A549 (cell line): ENCODE data around the gene SLC10A7.

ENCODE experiments used
- POLR2A ChIP-seq: IDR thresholded peaks from 2 replicates; pipeline ENCODE4 v1.6.1; 2012; ENCODE audit warnings: mild to moderate bottlenecking, low read length
- SMC3 ChIP-seq: fragments of >200 bp; sonication (Bioruptor Twin); formaldehyde crosslinking; IDR thresholded peaks from 3 replicates; pipeline ENCODE4 v1.6.1; 2018; ENCODE audit warnings: inconsistent platforms
- SREBF2 ChIP-seq: fragments of 450-650 bp; IDR thresholded peaks from 2 replicates; pipeline ENCODE4 v1.6.1; 2014; ENCODE audit warnings: mild to moderate bottlenecking, moderate library complexity
- TF ChIP-seq, protein P1 (sequence below): fragments of >200 bp; sonication (Bioruptor Twin); formaldehyde crosslinking; IDR thresholded peaks from 3 replicates; pipeline ENCODE4 v1.5.1; 2016

DNA sequence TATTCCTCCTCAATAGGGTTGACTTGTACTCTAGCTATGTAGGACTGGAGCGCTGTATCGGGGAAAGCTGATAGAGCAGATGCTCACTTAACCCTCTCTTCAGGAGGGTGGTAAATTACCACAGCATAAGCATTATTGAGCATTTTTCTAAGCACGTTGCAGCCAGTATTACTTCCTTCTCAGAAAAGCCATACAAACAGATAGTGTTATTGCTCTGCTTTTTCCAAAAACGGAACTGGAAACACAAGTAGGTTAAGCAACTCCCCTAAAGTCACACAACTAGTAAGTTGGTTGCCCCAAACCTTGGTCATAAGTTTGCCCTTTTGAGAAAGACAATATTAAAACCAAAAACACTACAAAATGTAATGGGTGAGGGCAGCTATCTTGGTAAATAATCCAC is 233.5 kb downstream of the SLC10A7 start:
- no peak for TF ChIP-seq SMC3
- no peak for TF ChIP-seq SREBF2
- TF ChIP-seq POLR2A: no peak
- TF ChIP-seq, protein P1, sequence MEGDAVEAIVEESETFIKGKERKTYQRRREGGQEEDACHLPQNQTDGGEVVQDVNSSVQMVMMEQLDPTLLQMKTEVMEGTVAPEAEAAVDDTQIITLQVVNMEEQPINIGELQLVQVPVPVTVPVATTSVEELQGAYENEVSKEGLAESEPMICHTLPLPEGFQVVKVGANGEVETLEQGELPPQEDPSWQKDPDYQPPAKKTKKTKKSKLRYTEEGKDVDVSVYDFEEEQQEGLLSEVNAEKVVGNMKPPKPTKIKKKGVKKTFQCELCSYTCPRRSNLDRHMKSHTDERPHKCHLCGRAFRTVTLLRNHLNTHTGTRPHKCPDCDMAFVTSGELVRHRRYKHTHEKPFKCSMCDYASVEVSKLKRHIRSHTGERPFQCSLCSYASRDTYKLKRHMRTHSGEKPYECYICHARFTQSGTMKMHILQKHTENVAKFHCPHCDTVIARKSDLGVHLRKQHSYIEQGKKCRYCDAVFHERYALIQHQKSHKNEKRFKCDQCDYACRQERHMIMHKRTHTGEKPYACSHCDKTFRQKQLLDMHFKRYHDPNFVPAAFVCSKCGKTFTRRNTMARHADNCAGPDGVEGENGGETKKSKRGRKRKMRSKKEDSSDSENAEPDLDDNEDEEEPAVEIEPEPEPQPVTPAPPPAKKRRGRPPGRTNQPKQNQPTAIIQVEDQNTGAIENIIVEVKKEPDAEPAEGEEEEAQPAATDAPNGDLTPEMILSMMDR: no peak
